GM21619 (cell line): Measurements from ENCODE around the gene PLA2G2D.

Experiments
- ATAC-seq: cut with Tn5 transposase; IDR thresholded peaks from one replicate; pipeline ENCODE4 v1.9.1; 2021; ENCODE audit not compliant: unreplicated experiment

PLA2G2D gene

DNA sequence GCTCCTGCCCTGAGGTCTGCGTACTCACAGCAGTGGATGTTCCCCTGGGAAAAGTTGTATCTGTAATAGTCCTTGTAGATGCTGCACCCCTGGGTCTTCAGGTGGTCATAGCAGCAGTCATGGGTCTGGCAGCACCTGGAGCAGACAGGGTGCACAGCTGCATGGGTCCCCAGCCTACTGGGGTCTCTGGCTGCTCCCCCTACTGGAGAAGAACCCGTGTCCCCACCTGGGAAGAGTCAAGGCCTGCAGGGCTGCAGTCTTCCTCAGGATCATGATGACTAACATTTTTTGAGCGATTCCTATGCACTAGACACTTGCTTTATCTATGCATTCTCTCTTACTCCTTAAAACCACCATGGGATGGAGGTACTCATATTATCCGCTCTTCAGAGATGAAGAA lies 3.9 kb downstream of the PLA2G2D start:
- ATAC-seq, result no peak

DNA sequence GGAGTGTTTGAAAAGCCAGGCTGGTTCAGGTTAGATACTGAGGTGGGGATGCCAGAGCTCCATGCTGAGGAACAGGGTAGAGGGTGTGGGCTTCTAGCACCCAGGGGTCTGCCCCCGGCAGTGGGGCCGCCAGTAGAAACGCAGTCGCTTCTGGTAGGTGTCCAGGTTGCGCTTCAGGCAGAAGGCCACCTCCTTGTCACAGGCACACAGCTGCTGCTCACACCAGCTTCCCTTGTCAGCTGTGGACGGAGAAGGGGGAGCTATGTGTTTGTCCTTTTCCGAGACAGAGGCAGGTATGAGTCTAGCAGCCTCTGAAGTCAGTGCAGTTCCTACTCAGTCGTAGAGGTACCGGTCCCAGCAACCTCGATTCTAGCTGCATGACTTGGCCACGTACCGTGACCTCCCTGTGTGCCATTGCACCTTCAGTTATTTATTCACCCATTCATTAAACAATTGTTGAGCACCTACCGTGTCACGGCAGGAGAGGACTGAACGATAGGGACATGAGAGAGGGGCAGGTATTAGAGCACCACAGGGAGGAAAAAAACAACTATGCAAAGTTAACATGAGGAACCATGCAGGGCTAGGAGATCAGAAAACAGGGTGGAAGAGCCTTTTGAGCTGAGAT lies 5.2 kb downstream of the PLA2G2D start:
- ATAC-seq, result no peak

GRCh38 chr1:20112279-20113000 lies 6.9 kb downstream of the PLA2G2D start:
- ATAC-seq, result no peak

GRCh38 chr1:20111452-20111851 lies 7.9 kb downstream of the PLA2G2D start:
- no peak for ATAC-seq

GRCh38 chr1:20110679-20111078 lies 8.7 kb downstream of the PLA2G2D start:
- no peak for ATAC-seq

GRCh38 chr1:20109223-20109856 lies 10.0 kb downstream of the PLA2G2D start:
- no peak for ATAC-seq

- no peak for ATAC-seq
Observed at GRCh38 chr1:20108366-20109123, 10.8 kb downstream of the PLA2G2D start.

DNA sequence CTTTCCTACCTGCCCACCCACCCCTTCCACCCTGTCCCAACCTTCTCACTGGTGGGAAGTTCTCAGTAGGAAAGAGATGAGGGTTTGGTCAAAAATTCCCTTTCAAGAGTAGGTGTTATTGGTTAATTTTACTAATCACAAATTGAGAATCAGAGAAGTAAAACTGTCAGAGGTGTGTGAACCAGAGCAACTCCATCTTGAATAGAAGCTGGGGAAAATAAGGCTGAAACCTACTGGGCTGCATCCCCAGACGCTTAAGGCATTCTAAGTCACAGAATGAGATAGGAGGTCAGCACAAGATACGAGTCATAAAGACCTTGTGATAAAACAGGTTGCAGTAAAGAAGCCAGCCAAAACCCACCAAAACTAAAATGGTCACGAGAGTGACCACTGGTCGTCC lies 11.5 kb downstream of the PLA2G2D start:
- no peak for ATAC-seq

DNA sequence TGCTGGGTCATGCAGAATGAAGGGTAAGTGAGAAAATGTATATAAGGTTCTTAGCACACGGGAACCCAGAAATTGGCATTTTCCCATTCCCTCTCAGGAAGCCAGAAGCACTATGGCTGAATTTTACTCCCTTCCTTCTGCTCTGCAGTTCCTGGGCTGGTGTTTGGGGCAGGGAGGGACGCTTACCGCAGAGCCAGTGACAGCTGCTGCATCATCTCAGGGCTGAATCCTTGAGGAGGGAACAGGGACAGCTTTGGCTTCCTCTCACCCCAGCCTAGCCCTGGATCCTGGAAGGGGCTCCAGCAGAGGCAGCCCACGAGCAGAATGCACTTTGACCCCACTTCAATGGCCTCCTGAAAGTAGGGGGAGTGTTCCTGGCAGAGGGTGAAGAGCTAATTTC lies 12.0 kb downstream of the PLA2G2D start:
- ATAC-seq, result no peak

DNA sequence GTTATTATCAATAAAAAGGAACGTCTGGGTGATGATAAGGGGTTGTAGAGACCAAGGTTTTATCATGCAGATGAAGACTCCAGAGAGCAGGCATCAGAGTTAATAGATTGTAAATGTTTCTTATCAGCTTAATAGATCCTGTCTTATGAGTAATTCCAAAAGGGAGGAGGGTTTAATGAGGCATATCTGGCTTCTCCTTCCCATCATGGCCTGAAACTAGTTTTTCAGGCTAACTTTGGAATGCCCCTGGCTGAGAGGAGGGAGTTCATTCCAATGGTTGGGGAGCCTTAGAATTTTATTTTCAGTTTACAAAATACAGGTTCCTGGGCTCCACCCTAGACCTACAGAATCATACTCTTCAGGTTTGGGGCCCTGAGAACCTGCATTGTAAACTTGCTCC lies 13.5 kb downstream of the PLA2G2D start:
- ATAC-seq, result no peak

GRCh38 chr1:20102875-20103274 lies 16.5 kb downstream of the PLA2G2D start:
- no peak for ATAC-seq

DNA sequence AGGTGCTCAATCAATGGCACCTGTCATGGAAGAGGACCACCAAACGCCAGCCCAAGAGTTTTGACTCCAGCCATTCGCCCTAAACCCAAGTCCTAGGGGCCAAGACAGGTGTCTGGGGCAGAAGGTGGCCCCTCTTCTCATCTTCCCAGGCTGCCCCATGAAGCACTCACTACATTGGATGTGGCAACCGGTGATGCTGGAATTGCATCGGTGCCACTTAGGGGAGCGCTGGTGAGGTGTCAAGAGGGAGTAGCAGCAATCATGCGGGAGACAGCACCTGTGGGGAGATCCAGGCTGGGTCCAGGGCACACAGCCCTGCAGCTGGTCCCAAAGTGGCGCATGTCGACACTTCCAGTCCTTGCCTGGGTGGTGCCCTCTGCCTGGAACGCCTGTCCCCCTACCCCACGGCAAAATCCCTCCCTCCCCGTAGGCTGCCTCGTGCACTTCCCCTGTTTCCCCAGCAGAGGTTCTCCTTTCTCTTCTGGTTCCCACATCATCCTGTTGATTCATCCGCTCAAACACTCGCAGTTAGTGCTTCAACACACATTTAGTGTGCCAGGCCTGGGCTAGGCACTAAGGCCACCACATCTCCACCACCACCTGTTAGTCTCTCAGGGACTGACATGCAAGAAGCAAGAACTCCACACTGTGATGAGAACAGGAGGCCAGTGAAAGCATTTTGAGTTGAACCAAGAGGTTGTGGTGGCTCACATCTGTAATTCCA lies 18.5 kb downstream of the PLA2G2D start:
- ATAC-seq, result no peak

GRCh38 chr1:20099533-20099932 lies 19.8 kb downstream of the PLA2G2D start:
- no peak for ATAC-seq

DNA sequence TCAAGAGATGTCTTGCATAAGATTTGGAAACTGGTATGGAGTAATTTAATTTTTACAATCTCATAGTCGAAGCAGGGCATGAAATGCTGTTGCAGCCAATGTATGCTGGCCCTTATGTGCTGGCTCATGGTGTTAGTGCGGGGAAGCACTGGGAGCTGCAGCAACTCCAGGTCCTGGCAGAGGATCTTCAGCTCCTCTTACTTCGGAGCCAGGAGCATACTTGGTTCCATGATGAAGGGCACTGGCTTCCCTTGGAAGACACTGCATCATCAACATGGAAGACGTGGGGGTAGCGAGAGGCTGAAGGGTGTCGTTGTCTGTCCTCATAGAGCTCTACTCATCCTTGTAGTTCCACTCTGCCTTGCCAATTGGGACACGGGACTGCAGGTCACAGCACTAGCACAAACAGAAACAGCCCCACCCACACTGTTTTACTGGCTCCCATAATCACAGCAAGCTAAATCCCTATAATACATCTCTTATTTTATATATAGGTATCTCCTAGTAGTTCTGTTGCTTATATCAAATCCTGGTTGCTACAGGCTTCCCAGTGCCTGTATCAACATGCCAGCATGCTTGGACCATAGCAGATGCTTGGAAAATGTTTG lies 22.4 kb downstream of the PLA2G2D start:
- no peak for ATAC-seq

DNA sequence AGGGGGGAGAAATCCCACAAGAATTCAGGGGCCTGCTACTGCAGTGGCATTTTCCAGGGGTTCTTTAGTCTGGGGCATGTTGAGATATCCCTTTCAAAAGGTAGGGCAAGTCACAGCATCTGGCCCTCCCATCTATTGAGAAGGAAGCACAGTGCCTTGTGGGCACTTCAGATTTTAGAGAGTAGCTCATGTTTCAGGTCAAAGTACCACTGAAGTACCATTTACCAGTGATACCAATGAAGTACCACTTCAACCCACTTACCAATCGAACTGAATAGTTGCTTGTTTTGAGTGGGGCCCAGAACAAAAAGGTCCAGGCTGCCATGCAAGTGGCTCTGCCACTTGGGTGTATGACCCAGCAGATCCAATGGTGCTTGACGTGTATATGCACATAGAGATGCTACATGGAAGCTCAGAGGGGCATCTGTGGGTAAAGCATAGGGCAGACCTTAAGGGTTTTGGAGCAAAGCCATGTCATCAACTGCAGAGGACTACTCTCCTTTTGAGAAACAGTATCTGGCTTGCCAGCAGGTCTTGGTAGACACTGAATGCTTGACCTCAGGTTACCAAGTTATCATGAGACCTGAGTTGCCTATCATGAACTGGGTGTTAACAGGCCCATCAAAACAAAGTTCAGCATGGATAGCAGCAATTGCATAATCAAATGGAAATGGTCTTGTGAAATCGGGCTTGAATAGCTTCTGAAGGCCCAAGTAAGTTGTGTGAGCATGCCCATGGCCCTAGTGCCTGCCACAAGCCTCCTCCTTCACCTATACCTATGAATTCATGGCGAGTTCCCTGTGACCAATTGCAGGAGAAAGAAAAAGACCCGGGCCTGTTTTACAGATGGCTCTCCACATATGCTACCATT lies 23.5 kb downstream of the PLA2G2D start:
- no peak for ATAC-seq

DNA sequence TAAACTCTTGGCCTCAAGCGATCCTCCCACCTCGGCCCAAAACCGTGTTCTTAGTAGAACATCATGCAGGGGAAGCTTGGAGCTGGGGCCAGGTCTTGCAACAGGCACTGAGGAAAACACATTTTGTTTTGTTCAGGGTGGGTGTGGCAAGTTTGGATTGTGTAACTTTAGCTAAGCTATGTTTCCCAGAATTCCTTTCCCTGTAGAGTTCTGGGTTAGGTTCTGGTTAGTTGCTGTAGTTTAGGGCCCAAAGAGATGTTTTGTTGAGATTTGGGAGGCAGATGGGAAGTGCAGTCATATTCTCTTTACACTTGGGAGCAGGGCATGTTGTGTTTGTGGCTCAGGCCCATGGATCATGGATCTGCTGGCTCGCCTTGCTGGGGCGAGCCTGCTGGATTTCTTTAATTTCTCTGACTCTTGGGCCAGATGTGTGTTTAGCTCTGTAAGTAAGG lies 25.4 kb downstream of the PLA2G2D start:
- ATAC-seq, result no peak

DNA sequence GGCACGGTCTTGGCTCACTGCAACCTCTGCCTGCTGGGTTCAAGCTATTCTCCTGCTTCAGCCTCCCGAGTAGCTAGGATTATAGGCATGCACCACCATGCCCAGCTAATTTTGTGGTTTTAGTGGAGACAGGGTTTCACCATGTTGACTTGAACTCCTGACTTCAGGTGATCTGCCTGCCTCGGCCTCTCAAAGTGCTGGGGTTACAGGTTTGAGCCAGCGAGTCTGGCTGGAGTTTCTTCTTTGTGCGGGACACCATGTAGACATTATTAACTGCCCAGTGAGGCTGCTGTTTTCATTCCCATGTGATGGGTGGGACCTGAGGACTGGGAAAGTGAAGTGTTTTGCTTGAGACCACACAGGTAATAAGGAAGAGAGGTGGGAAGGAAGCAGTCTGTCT lies 26.0 kb downstream of the PLA2G2D start:
- no peak for ATAC-seq

- ATAC-seq, result no peak
Observed at GRCh38 chr1:20090641-20091040, 28.7 kb downstream of the PLA2G2D start.

GRCh38 chr1:20090119-20090518 lies 29.2 kb downstream of the PLA2G2D start:
- no peak for ATAC-seq
